HEK293 (cell line): ENCODE results near the gene TRAF3.

Experiments
- SP3 ChIP-seq: fragments of 450-650 bp; formaldehyde crosslinking; IDR thresholded peaks from 2 replicates; pipeline ENCODE4 v1.5.1; 2016; ENCODE audit warnings: missing biosample characterization, missing genetic modification characterization
- SP7 ChIP-seq: fragments of 450-650 bp; formaldehyde crosslinking; IDR thresholded peaks from 2 replicates; pipeline ENCODE4 v1.5.1; 2016; ENCODE audit warnings: missing biosample characterization, missing genetic modification characterization
- TRIM28 ChIP-seq: IDR thresholded peaks from 2 replicates; pipeline ENCODE4 v1.6.1; 2011; ENCODE audit warnings: low read length, control low read depth, borderline replicate concordance
- ZNF776 ChIP-seq: fragments of 450-650 bp; formaldehyde crosslinking; IDR thresholded peaks from 2 replicates; pipeline ENCODE4 v1.5.0; 2017; ENCODE audit warnings: missing biosample characterization, missing genetic modification characterization, borderline replicate concordance
- TF ChIP-seq, protein P1 (sequence below): fragments of 450-650 bp; formaldehyde crosslinking; IDR thresholded peaks from 2 replicates; pipeline ENCODE4 v1.5.1; 2016; ENCODE audit warnings: missing biosample characterization, missing genetic modification characterization

GRCh38 chr14:102916347-102917055, 139.3 kb downstream of the TRAF3 start:
- TF ChIP-seq TRIM28 (no peak), SP7 (tag by site-specific recombination) (no peak), ZNF776 (no peak), SP3 (no peak)
- TF ChIP-seq, protein P1, sequence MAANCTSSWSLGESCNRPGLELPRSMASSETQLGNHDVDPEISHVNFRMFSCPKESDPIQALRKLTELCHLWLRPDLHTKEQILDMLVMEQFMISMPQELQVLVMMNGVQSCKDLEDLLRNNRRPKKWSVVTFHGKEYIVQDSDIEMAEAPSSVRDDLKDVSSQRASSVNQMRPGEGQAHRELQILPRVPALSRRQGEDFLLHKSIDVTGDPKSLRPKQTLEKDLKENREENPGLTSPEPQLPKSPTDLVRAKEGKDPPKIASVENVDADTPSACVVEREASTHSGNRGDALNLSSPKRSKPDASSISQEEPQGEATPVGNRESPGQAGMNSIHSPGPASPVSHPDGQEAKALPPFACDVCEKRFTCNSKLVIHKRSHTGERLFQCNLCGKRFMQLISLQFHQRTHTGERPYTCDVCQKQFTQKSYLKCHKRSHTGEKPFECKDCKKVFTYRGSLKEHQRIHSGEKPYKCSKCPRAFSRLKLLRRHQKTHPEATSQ (tag by site-specific recombination), result no peak
